CD4-positive, alpha-beta T cell treated with Interferon alpha-2 for 1 hour (primary cell): ENCODE data around the gene EPHB1.
"Not testable (repeated sequence)": the region's sequence is repeated elsewhere in the genome, so short reads cannot be mapped to it uniquely, and the experiment has no call there.

Experiments
- DNase-seq, 2 donors: peaks; one replicate each; pipeline ENCODE4 v3.0.0-alpha.2; 2020 to 2022

Gene EPHB1

GRCh38 chr3:135014566-135014965 is 219.5 kb downstream of the EPHB1 start:
- DNase-seq, result no peak

- DNase-seq, result no peak
Measured at GRCh38 chr3:135017003-135017893, 222.2 kb downstream of the EPHB1 start.

GRCh38 chr3:135018149-135018923 is 223.3 kb downstream of the EPHB1 start:
- no peak for DNase-seq

GRCh38 chr3:135020181-135020580 is 225.1 kb downstream of the EPHB1 start:
- DNase-seq, result no peak

- DNase-seq, result no peak
Measured at GRCh38 chr3:135023996-135024658, 229.1 kb downstream of the EPHB1 start.

- DNase-seq, result not testable (repeated sequence)
Measured at GRCh38 chr3:135030768-135031615, 235.9 kb downstream of the EPHB1 start.

- DNase-seq, result no peak
Measured at GRCh38 chr3:135033737-135034136, 238.7 kb downstream of the EPHB1 start.

- DNase-seq, result no peak
Measured at GRCh38 chr3:135034291-135034768, 239.3 kb downstream of the EPHB1 start.

GRCh38 chr3:135034891-135035440 is 239.9 kb downstream of the EPHB1 start:
- DNase-seq, result no peak

- DNase-seq, result no peak
Measured at GRCh38 chr3:135038186-135038585, 243.1 kb downstream of the EPHB1 start.

GRCh38 chr3:135039536-135039935 is 244.5 kb downstream of the EPHB1 start:
- DNase-seq, result not testable (repeated sequence)

GRCh38 chr3:135040321-135041240 is 245.5 kb downstream of the EPHB1 start:
- no peak for DNase-seq

GRCh38 chr3:135041601-135042000 is 246.5 kb downstream of the EPHB1 start:
- no peak for DNase-seq

- no peak for DNase-seq
Measured at GRCh38 chr3:135047061-135047460, 252.0 kb downstream of the EPHB1 start.

GRCh38 chr3:135050536-135050935 is 255.5 kb downstream of the EPHB1 start:
- DNase-seq, result no peak

- DNase-seq, result no peak
Measured at GRCh38 chr3:135051409-135051973, 256.4 kb downstream of the EPHB1 start.

GRCh38 chr3:135055449-135055848 is 260.4 kb downstream of the EPHB1 start:
- no peak for DNase-seq

- no peak for DNase-seq
Measured at GRCh38 chr3:135056084-135056730, 261.1 kb downstream of the EPHB1 start.

- DNase-seq, result no peak
Measured at GRCh38 chr3:135056733-135057310, 261.8 kb downstream of the EPHB1 start.

GRCh38 chr3:135057996-135058395 is 262.9 kb downstream of the EPHB1 start:
- DNase-seq, result no peak
